Ascending aorta (tissue), 2 donors: Measurements from ENCODE around the gene HIVEP2. TPM values are rescaled to one million over a fixed set of nuclear protein-coding genes. Genes with fewer than 3 reads are reported as not detected.

ENCODE experiments used
- DNase-seq, 2 donors: peaks; one replicate each; pipeline ENCODE4 v3.0.0-alpha.2; 2019; ENCODE audit warnings: low spot score in 2 of 2
- H3K27ac ChIP-seq, 2 donors: fragments of 200-600 bp; sonication (generic); one replicate each; pipeline ENCODE4 v1.5.1; 2016 to 2017; ENCODE audit warnings: mild to moderate bottlenecking in 1 of 2
- H3K27me3 ChIP-seq: fragments of 200-600 bp; sonication (generic); one replicate; pipeline ENCODE4 v1.5.1; 2017
- H3K36me3 ChIP-seq, 2 donors: fragments of 200-600 bp; sonication (generic); one replicate each; pipeline ENCODE4 v1.5.1; 2016
- H3K4me1 ChIP-seq, 2 donors: fragments of 200-600 bp; sonication (generic); one replicate each; pipeline ENCODE4 v1.5.1; 2016 to 2017; ENCODE audit warnings: mild to moderate bottlenecking in 1 of 2
- H3K4me3 ChIP-seq, 2 donors: fragments of 200-600 bp; sonication (generic); one replicate each; pipeline ENCODE4 v1.5.1; 2016 to 2017; ENCODE audit warnings: mild to moderate bottlenecking in 1 of 2
- H3K9me3 ChIP-seq, 2 donors: fragments of 200-600 bp; sonication (generic); one replicate each; pipeline ENCODE4 v1.5.1; 2016
- CTCF ChIP-seq, 3 experiments: fragments of 200-600 bp in 2 of 3; fragments of 450-650 bp in 1 of 3; sonication (generic) in 2 of 3; IDR thresholded peaks; one replicate each; pipeline ENCODE4 v1.5.1; 2016 to 2019; ENCODE audit warnings: antibody characterized with exemption in 3 of 3, mild to moderate bottlenecking in 1 of 3, moderate library complexity in 1 of 3
- intact Hi-C: fragments of 100-400 bp; cut with DNase I; formaldehyde crosslinking; loops from one replicate; pipeline ENCODE4 v1.15.1; 2023
- total RNA-seq: library from RNA; depleted of rRNA; stranded (reverse); fragments of >200 nt; gene quantifications from one replicate; pipeline ENCODE4 v1.1.0, GENCODE V29; 2016

HIVEP2 gene
- total RNA-seq, 1 donor from 2014 or later = 14.5 TPM

DNA sequence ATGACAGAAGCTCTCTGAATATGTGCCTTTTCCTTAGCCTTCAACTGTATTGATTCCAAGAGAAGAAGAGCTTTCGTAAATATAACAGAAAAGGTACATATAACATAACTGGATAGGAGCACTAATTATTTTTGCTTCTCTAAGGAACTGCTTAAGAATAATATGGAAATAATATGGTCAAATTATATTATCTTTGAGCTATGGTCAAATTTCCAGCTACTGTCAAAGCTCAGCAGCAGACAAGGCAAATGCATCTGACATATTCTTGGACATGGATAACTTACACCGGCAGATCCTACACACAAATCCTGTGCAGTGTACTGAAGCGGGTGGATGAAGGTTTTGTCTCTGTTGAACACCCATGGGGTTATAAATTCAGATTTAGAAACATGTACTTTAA lies 150.6 kb downstream of the HIVEP2 start:
- TF ChIP-seq CTCF (IDR thresholded peaks at IDR 0.05) = no peak
- H3K4me3 ChIP-seq = no peak overlapping the region
- intact Hi-C loops = no loop called here
- no peak for DNase-seq
- no peaks in the 10 kb centered on the region for H3K9me3 ChIP-seq
- no peaks in the 10 kb centered on the region for H3K4me1 ChIP-seq
- H3K27me3 ChIP-seq = no peaks in the 10 kb centered on the region
- H3K27ac ChIP-seq = no peak overlapping the region
- no peaks in the 10 kb centered on the region for H3K36me3 ChIP-seq

- no peak for TF ChIP-seq CTCF (IDR thresholded peaks at IDR 0.05)
- no peak overlapping the region for H3K27ac ChIP-seq
- H3K4me1 ChIP-seq = no peaks in the 10 kb centered on the region
- intact Hi-C loops = no loop called here
- H3K9me3 ChIP-seq = no peaks in the 10 kb centered on the region
- no peaks in the 10 kb centered on the region for H3K36me3 ChIP-seq
- no peak for DNase-seq
- H3K27me3 ChIP-seq = no peaks in the 10 kb centered on the region
- H3K4me3 ChIP-seq = no peak overlapping the region
Measured at GRCh38 chr6:142790257-142790656, 154.7 kb downstream of the HIVEP2 start.

DNA sequence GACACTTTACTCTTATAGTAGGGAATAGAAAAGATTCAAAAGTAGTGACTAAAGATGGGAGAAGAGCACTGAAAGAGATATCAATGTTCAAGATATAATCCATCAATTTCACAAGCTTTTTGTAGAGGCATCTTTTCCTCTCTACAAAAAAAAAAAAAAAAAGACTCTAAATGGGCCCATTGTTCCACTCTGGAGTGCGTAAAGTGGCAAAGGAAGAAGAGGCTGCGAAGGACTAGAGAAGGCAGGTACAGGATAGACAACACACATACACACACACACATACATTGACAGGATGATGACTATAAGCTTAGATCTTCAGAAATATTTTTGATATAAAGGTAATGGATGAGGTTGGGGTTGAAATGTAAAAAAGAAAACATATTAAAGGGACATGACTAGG lies 157.6 kb downstream of the HIVEP2 start:
- H3K9me3 ChIP-seq = no peaks in the 10 kb centered on the region
- H3K27ac ChIP-seq = no peak overlapping the region
- H3K36me3 ChIP-seq = no peaks in the 10 kb centered on the region
- intact Hi-C loops = no loop called here
- H3K27me3 ChIP-seq = no peaks in the 10 kb centered on the region
- H3K4me1 ChIP-seq = no peaks in the 10 kb centered on the region
- DNase-seq = no peak
- TF ChIP-seq CTCF (IDR thresholded peaks at IDR 0.05) = no peak
- H3K4me3 ChIP-seq = no peak overlapping the region

GRCh38 chr6:142786476-142786875 lies 158.5 kb downstream of the HIVEP2 start:
- no peaks in the 10 kb centered on the region for H3K9me3 ChIP-seq
- no peaks in the 10 kb centered on the region for H3K36me3 ChIP-seq
- DNase-seq = no peak
- no peak for TF ChIP-seq CTCF (IDR thresholded peaks at IDR 0.05)
- intact Hi-C loops = no loop called here
- H3K4me1 ChIP-seq = peaks cover 0 to 3% of the 10 kb centered on the region in 2 donors
- H3K27me3 ChIP-seq = no peaks in the 10 kb centered on the region
- H3K4me3 ChIP-seq = no peak overlapping the region
- no peak overlapping the region for H3K27ac ChIP-seq

DNA sequence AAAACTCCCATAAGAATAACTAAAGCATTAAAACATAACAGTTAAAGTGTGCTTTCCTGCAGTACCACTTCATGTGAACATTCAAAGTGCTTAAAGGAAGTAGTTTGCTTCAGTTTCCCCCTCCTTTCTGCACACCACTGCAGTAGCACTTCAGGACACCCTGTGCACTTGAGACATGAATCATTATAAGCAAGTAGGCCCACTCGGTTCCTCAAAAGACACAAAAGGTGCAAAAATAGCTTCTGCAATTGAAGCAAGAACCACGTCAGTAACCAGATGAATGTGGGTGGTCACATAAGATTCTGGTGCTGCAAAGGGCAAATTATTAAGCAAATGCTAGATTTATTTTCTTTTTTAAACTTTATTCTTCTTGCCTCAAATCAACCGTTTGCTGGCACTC lies 160.6 kb downstream of the HIVEP2 start:
- H3K4me3 ChIP-seq = no peak overlapping the region
- intact Hi-C loops = loop anchor here (5.0 kb wide), 1 partner anchor 103 kb away; no protein-coding TSS in a partner anchor
- H3K36me3 ChIP-seq = no peaks in the 10 kb centered on the region
- no peaks in the 10 kb centered on the region for H3K27me3 ChIP-seq
- no peak for TF ChIP-seq CTCF (IDR thresholded peaks at IDR 0.05)
- H3K9me3 ChIP-seq = no peaks in the 10 kb centered on the region
- no peak overlapping the region for H3K27ac ChIP-seq
- peaks cover 0 to 6% of the 10 kb centered on the region in 2 donors for H3K4me1 ChIP-seq
- DNase-seq = no peak

DNA sequence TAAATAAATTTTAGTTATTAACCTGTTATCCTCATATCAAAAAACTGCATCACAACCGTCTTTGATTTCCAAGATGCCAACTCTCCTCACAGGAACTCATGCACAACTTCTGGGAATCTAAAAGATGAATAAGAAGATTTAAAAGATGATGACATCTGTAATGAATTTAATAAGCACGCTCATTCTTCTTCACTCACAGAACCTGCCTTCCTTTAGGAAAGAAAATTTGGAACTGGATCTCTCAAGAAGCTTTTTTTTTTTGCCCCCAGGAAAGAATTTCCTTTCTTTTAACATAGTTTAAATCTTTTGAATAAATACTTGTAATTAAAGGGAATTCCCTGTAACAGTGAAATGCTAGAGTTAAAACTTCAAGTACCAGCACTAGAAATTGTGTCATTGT lies 161.5 kb downstream of the HIVEP2 start:
- H3K36me3 ChIP-seq = no peaks in the 10 kb centered on the region
- peaks cover 0 to 6% of the 10 kb centered on the region in 2 donors for H3K4me1 ChIP-seq
- intact Hi-C loops = loop anchor here (5.0 kb wide), 1 partner anchor 104 kb away; no protein-coding TSS in a partner anchor
- H3K27me3 ChIP-seq = no peaks in the 10 kb centered on the region
- no peak overlapping the region for H3K27ac ChIP-seq
- no peaks in the 10 kb centered on the region for H3K9me3 ChIP-seq
- DNase-seq = no peak
- TF ChIP-seq CTCF (IDR thresholded peaks at IDR 0.05) = no peak
- no peak overlapping the region for H3K4me3 ChIP-seq
